Large intestine (tissue), 3 donors: ENCODE results near the gene PDLIM5. TPM values are rescaled to one million over a fixed set of nuclear protein-coding genes. Genes with fewer than 3 reads are reported as not detected.
A peak's percentile ranks its signal among the peaks of the same experiment; 100 is the strongest.

Experiments used
- DNase-seq, 2 donors: peaks; one replicate each; pipeline versions ENCODE4 v3.0.0 to v3.0.0-alpha.2; 2013
- H3K27ac ChIP-seq: one replicate; pipeline ENCODE4 v1.5.1; 2013; ENCODE audit warnings: low read length
- H3K27me3 ChIP-seq: 2 replicates; pipeline ENCODE4 v1.6.1; 2013; ENCODE audit warnings: low read length; ENCODE audit not compliant: control insufficient read depth, insufficient read depth
- H3K36me3 ChIP-seq: 2 replicates; pipeline ENCODE4 v1.6.1; 2013; ENCODE audit warnings: low read length; ENCODE audit not compliant: control insufficient read depth, insufficient read depth
- H3K4me1 ChIP-seq: one replicate; pipeline ENCODE4 v1.6.1; 2013; ENCODE audit warnings: low read length; ENCODE audit not compliant: control insufficient read depth, insufficient read depth
- H3K4me3 ChIP-seq: one replicate; pipeline ENCODE4 v1.5.1; 2013; ENCODE audit warnings: low read length
- H3K9me3 ChIP-seq: one replicate; pipeline ENCODE4 v1.6.1; 2013; ENCODE audit warnings: mild to moderate bottlenecking, low read depth, low read length, moderate library complexity; ENCODE audit not compliant: control insufficient read depth
- WGBS: methylation state at CpG from one replicate; pipeline ENCODE4 v1.1.5; 2013; ENCODE audit warnings: low lambda C conversion rate; ENCODE audit not compliant: insufficient coverage; 5-methylcytosine and 5-hydroxymethylcytosine counted together
- polyA plus RNA-seq: library from polyadenylated mRNA; unstranded; fragments of 120-200 nt; gene quantifications from one replicate; pipeline ENCODE4 v1.2.1, GENCODE V29; 2013

PDLIM5 gene
- polyA plus RNA-seq, 1 donor = 108 TPM

DNA sequence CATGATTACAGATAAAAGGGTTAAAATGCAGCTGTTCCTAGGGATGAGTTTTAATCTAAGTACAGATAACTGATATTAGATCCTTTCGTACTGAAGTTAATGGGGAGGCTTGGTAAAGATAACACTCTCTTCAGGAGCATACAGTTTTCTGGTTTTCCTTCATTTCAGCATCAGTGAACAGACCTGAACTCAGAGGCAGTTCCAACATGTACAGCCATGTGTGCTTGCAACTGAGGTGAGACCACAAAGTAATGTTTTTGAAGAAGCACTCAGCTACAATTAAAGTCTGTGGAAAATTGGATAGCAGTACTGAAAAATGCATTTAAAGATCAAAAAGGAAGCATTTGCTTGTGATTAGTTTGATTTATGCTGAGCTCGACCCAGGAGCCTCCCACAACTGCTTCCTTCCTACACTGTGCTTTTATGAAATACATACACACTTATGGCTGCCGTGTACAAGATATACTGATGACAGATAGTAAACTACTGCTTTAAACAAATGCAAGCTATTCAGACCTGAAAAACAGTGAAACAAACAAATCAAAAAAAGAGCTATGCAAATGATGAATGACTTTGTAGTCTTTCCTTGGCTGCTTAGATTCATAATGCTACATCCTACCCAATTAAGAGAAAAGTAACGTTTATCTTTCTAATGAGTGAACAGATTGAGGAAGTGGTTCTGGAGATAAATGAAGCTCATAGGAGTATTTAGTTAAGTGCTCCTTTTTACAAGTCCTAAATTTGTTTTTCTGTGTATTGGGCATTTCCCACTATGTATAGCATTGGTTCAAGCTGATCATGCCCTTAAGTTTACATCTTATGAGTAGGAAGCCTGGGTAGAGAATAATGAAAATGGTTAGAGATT is 68.4 kb downstream of the PDLIM5 start:
- 80% methylated on average over 1 of the region's 4 CpGs for whole genome bisulfite sequencing
- Histone ChIP-seq H3K4me1 (no peaks in the 10 kb centered on the region), H3K27ac (no peak overlapping the region), H3K27me3 (no peaks in the 10 kb centered on the region), H3K9me3 (no peaks in the 10 kb centered on the region), H3K4me3 (no peak overlapping the region), H3K36me3 (peaks cover 6% of the 10 kb centered on the region)
- DNase-seq = no peak

DNA sequence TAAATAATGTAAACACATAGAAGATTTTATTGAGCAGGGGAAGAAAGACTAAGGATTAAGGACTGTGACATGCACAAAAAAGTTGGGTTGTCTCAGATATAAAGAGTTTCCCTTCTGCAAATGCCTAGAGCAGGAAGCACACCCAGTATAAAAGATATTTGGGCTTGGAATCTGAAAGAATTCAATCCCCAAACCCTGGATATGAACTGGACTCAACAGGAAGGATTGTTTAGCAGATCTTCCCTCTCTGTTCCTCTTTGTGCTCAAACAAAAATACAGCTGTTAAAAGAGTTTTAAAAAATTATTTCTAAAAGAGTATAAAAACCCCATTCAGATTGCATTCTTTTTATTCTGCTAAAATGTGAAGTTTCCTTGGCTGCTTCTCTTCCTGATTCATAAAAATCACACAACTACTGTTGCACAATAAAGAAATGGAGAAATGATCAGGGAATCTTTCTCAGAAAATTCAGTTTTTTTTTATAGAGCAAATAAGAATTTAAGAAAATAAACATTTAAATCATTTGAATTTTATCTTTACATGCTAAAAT is 71.4 kb downstream of the PDLIM5 start:
- Histone ChIP-seq H3K9me3 (no peaks in the 10 kb centered on the region), H3K27me3 (no peaks in the 10 kb centered on the region), H3K4me3 (no peak overlapping the region), H3K36me3 (peaks cover 16% of the 10 kb centered on the region), H3K27ac (no peak overlapping the region), H3K4me1 (no peaks in the 10 kb centered on the region)
- no peak for DNase-seq

DNA sequence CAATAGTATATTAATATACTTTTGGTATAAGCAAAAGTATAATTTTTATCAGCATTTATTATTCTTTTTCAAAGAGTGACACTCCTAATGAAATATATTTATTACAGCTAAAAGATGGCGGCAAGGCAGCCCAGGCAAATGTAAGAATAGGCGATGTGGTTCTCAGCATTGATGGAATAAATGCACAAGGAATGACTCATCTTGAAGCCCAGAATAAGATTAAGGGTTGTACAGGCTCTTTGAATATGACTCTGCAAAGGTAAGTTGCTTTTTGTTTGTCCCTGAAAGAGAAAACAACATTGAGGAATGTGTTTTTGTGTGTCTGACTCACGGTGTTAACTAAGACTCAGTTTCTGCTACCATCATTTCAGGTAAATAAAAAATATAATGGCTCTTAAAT is 71.9 kb downstream of the PDLIM5 start:
- Histone ChIP-seq H3K36me3 (peaks cover 16% of the 10 kb centered on the region), H3K9me3 (no peaks in the 10 kb centered on the region), H3K4me3 (no peak overlapping the region), H3K27ac (no peak overlapping the region), H3K27me3 (no peaks in the 10 kb centered on the region), H3K4me1 (no peaks in the 10 kb centered on the region)
- no peak for DNase-seq
- WGBS = 95% methylated on average over 3 of the region's 3 CpGs

DNA sequence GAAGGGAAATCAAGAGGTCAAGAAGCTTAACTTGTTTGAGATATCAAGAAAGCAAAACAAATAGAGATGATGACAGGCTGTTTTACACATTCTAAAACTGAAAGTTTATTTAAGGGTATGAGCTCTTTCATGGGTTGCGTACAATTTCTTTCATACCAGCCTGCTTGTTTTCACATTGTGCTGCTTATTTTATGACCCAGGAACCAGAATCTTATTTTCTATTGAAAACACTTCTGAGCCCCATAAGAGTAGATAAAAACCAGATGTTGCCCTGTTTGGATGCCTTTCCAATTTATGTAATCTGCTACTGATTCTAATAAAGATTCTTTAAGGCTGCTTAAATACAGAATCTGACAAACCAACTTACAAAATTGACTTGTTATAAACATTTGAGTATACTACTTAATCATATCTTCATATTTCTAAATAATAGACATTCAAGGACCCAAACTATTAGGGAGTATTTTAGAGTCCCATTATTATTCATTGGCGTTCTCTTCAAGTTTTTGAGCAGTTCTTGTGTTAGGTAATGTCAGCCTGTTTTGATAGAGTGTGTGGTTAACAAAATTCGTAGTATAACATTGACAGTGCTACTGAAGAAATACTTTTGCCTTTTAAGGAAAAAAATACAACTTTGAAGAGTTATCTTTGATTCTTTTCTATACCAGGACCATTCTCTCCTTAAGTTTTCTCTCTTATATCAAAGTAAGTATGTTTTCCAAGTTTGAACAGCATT is 74.4 kb downstream of the PDLIM5 start:
- 78% methylated on average over 1 of the region's 3 CpGs for WGBS
- H3K4me1 ChIP-seq = no peaks in the 10 kb centered on the region
- H3K4me3 ChIP-seq = no peak overlapping the region

DNA sequence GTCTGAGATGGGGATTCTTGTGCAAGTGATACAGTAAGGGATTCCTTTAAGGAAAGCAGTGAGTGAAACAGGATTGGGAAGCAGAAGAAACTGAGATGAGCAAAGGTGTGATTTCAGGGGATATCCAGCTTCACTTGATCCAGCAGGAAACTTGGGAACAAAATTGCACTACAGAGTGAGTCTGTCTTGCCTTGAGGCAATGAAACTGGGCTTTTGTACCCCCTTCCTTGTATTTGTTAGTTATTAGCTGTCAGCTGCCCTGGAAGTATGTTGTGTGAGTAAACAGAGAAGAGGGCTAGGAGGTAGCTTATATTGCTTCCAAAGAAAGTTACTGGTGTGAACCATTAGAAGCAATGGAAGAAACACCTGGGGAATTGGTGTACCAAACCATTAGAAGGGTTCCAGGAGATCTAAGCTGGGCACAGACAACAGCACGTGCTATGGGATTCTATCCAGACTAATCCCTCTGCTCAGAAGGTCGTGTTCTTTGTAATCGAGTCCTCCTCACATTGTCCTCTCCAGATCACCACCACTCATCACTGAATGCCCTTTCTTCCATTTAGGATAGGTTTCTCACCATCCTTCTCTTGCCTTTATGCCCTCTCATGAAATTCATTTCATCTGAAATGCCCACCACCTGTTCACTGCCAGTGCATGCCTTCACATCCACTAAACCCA is 76.0 kb downstream of the PDLIM5 start:
- Histone ChIP-seq H3K4me1 (no peaks in the 10 kb centered on the region), H3K27me3 (no peaks in the 10 kb centered on the region), H3K27ac (no peak overlapping the region), H3K4me3 (no peak overlapping the region), H3K36me3 (peaks cover 22% of the 10 kb centered on the region), H3K9me3 (no peaks in the 10 kb centered on the region)
- DNase-seq = no peak
- WGBS = 71% methylated on average over 1 of the region's 3 CpGs

More for the DNA sequence above, 74.4 kb downstream of the PDLIM5 start:
- DNase-seq = no peak
- no peak overlapping the region for H3K27ac ChIP-seq
- no peaks in the 10 kb centered on the region for H3K9me3 ChIP-seq
- no peaks in the 10 kb centered on the region for H3K27me3 ChIP-seq
- H3K36me3 ChIP-seq = peaks cover 22% of the 10 kb centered on the region

DNA sequence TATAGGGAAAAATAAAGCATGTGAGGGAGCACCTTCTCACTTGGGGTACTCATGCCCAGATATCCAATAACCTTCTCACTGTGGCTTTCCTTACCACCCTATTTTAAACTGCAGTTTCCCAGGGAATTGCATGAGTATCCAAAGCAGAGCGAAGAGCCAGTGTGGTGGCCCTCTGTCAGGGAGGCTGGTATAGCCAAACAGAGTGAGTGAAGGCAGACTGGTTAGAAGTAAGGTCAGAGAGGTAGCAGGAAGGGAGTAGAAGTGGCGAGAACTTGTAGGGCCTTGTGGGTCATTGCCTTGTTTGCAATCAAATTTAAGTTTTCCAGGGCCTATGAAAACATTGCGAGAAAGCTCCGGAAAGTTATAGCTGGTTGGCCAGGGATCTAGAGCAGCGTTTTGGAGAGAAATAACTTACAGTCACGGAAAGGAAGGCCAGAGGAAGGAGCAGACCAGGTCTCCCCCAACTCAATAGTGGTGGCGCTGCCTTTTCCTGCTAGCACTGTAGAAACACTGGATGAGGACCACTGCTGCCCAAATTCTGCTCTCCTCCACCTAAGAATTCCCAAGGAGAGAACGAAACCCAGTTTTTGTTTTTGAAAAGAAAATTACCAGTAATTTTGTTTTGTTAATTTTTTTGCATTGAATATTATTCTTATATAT is 77.2 kb downstream of the PDLIM5 start:
- H3K27me3 ChIP-seq = no peaks in the 10 kb centered on the region
- peaks cover 18% of the 10 kb centered on the region for H3K36me3 ChIP-seq
- H3K9me3 ChIP-seq = no peaks in the 10 kb centered on the region
- peaks cover 7% of the 10 kb centered on the region for H3K4me1 ChIP-seq
- WGBS = 100% methylated on average over 1 of the region's 8 CpGs
- DNase-seq = no peak
- H3K27ac ChIP-seq = no peak overlapping the region
- no peak overlapping the region for H3K4me3 ChIP-seq

DNA sequence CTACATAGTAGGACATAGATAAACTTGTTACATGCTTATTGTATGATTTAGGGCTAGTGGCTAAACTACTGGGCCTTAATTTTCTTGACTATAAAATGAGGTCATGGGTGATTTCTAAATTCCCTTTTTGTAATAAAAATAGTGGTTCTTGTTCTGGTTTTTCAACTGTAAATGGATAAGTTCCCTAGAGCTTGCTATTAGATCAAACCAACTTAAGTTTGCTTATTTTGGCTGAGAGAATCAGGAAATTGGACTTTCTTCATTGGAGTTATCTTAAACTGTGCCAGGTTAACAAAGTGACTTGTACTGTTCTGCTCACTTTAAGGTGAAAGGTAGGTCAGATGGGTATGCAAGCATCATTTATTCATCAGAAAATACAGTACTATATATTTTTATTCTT is 78.3 kb downstream of the PDLIM5 start:
- Histone ChIP-seq H3K27ac (no peak overlapping the region), H3K4me1 (peaks cover 13% of the 10 kb centered on the region), H3K4me3 (no peak overlapping the region), H3K9me3 (no peaks in the 10 kb centered on the region), H3K36me3 (peaks cover 16% of the 10 kb centered on the region), H3K27me3 (no peaks in the 10 kb centered on the region)
- DNase-seq = no peak

DNA sequence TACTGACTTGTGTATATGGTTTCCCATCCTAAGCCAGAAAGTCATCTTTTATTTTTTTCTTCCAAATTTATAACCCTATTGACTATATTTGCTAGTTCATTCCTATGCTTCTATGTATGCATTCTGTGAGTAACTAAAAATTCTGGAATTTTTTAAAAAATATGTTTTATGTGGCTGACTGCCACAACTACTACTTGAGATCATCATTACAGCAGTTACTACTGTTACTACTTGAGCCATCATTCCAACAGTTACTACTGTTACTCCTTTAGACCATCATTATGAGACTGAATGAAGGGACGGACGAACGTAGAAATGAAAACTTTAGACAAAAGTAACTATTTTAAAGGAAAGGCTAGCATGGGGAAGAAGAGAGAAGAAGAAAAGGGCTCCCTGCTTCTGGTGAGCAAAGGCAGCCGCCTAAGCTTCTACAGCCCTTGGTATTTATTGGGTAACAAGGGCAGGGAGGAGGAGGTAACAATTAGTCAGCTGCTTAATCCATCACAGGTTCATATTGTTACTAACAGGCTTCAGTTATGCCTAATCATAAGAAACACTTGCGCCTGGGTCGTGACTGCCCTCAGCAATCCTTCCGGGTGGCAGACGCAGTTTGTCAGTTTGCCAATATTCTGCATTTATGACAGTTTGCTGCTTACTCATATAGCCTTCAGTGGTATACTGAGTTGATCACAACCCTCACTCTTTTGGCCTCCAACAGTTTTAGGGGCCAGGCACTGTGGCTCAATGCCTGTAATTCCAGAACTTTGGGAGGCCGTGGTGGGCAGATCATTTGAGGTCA is 80.4 kb downstream of the PDLIM5 start:
- Histone ChIP-seq H3K4me1 (peaks cover 16% of the 10 kb centered on the region), H3K27me3 (no peaks in the 10 kb centered on the region), H3K36me3 (peaks cover 15% of the 10 kb centered on the region), H3K4me3 (no peak overlapping the region), H3K27ac (no peak overlapping the region), H3K9me3 (no peaks in the 10 kb centered on the region)
- no CpG with 5 or more reads among the region's 9 CpGs for WGBS
- DNase-seq = no peak

DNA sequence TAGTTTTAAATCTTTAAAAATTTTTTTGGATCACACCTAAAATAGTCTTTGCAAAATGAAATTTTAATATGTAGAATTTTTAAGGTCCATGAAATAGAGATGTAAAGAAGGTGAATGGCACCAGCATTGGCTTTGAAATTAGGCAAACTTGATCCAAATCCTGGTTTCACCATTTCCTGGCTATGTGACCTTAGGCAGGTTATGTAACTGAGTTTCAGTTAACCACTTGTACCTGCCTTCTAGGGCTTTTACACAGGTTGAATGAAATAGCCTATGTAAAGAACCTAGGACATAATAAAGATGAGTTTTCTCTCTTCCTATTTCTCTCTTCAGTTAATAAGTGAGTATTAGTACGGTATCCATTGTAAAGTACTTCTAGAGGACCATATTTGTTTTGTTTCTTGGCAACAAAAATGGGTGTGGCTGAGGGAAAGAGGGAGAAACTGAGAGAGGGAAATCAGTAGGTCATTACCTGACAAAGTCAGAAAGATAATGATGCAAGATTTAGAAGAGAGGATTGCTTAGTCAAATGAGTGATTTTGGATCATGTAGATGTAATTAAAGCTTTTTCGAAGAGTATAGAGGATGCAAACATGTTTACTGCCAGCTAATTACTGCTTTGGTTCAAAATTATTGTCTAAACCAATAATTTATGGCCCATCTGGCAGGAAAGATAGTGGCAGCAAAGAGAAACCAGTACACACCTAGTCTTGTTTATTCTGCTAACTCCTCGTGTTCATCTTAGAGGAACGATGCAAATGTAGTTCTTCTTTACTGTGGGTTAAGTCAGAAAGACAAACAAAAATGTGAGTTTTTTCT is 81.9 kb downstream of the PDLIM5 start:
- no peaks in the 10 kb centered on the region for H3K9me3 ChIP-seq
- H3K4me3 ChIP-seq = no peak overlapping the region
- peaks cover 6% of the 10 kb centered on the region for H3K36me3 ChIP-seq
- WGBS = 0% methylated on average over 3 of the region's 4 CpGs
- peak in 1 of 2 donors; percentile 61 for DNase-seq
- peaks cover 16% of the 10 kb centered on the region for H3K4me1 ChIP-seq
- no peaks in the 10 kb centered on the region for H3K27me3 ChIP-seq
- H3K27ac ChIP-seq = peak overlapping the region; percentile 45
